ENCODE data around the gene BCL6.

Gene BCL6

GRCh38 chr3:187673012-187673411, 72.3 kb downstream of the BCL6 start:
- DNase-seq (ENCODE audit: low spot score), result no peak

Measured in kidney capillary endothelial cell (primary cell).